ENCODE measurements around the gene SKAP1.
"Not testable (repeated sequence)": the region's sequence is repeated elsewhere in the genome, so short reads cannot be mapped to it uniquely, and the experiment has no call there.

SKAP1 gene

GRCh38 chr17:48296453-48296852, 133.6 kb downstream of the SKAP1 start:
- TF ChIP-seq CTCF (IDR thresholded peaks at IDR 0.05; ENCODE audit: low read depth, low read length), result no peak
- no peak for DNase-seq (ENCODE audit: low read depth, low spot score)
- no peak overlapping the region for H3K4me3 ChIP-seq (ENCODE audit: low read depth, low read length)
- in situ Hi-C loops (cut with HindIII; ENCODE audit: low sequenced_read_pairs), result no loop called here

- no peak for TF ChIP-seq CTCF (IDR thresholded peaks at IDR 0.05; ENCODE audit: low read depth, low read length)
- H3K4me3 ChIP-seq (ENCODE audit: low read depth, low read length), result no peak overlapping the region
- in situ Hi-C loops (cut with HindIII; ENCODE audit: low sequenced_read_pairs), result no loop called here
- DNase-seq (ENCODE audit: low read depth, low spot score), result no peak
Observed at GRCh38 chr17:48295362-48296288, 134.4 kb downstream of the SKAP1 start.

- TF ChIP-seq CTCF (IDR thresholded peaks at IDR 0.05; ENCODE audit: low read depth, low read length), result no peak
- in situ Hi-C loops (cut with HindIII; ENCODE audit: low sequenced_read_pairs), result no loop called here
- DNase-seq (ENCODE audit: low read depth, low spot score), result no peak
- H3K4me3 ChIP-seq (ENCODE audit: low read depth, low read length), result no peak overlapping the region
Observed at GRCh38 chr17:48294806-48295361, 135.1 kb downstream of the SKAP1 start.

- TF ChIP-seq CTCF (IDR thresholded peaks at IDR 0.05; ENCODE audit: low read depth, low read length), result no peak
Observed at GRCh38 chr17:48294020-48294805, 135.8 kb downstream of the SKAP1 start.

GRCh38 chr17:48293319-48294019, 136.5 kb downstream of the SKAP1 start:
- no peak overlapping the region for H3K4me3 ChIP-seq (ENCODE audit: low read depth, low read length)
- peak; percentile 47 for DNase-seq (ENCODE audit: low read depth, low spot score)
- no peak for TF ChIP-seq CTCF (IDR thresholded peaks at IDR 0.05; ENCODE audit: low read depth, low read length)
- in situ Hi-C loops (cut with HindIII; ENCODE audit: low sequenced_read_pairs), result no loop called here

More at GRCh38 chr17:48294020-48294805, 135.8 kb downstream of the SKAP1 start:
- DNase-seq (ENCODE audit: low read depth, low spot score), result no peak
- no peak overlapping the region for H3K4me3 ChIP-seq (ENCODE audit: low read depth, low read length)
- in situ Hi-C loops (cut with HindIII; ENCODE audit: low sequenced_read_pairs), result no loop called here

- no peak for TF ChIP-seq CTCF (IDR thresholded peaks at IDR 0.05; ENCODE audit: low read depth, low read length)
- H3K4me3 ChIP-seq (ENCODE audit: low read depth, low read length), result no peak overlapping the region
- DNase-seq (ENCODE audit: low read depth, low spot score), result no peak
- in situ Hi-C loops (cut with HindIII; ENCODE audit: low sequenced_read_pairs), result no loop called here
Observed at GRCh38 chr17:48290378-48290777, 139.6 kb downstream of the SKAP1 start.

GRCh38 chr17:48286917-48287316, 143.1 kb downstream of the SKAP1 start:
- DNase-seq (ENCODE audit: low read depth, low spot score); in situ Hi-C loops (cut with HindIII; ENCODE audit: low sequenced_read_pairs); H3K4me3 ChIP-seq (ENCODE audit: low read depth, low read length): not testable (repeated sequence)

Measured in astrocyte of the spinal cord (primary cell).